Measurements from ENCODE around the gene IMPDH2. TPM values are rescaled to one million over a fixed set of nuclear protein-coding genes. Genes with fewer than 3 reads are reported as not detected.

Gene IMPDH2
- total and polyA plus RNA-seq, 2 donors (not counting 1 experiment from before 2014, with no cell fraction given): 187 to 448 TPM

GRCh38 chr3:48983096-48983495 is 46.1 kb downstream of the IMPDH2 start:
- H3K9me3 ChIP-seq (ENCODE audit: control insufficient read depth, insufficient read depth, low read depth, low read length): no peaks in the 10 kb centered on the region
- no peak overlapping the region for H3K27ac ChIP-seq (ENCODE audit: insufficient read depth, low read length)
- no peaks in the 10 kb centered on the region for H3K79me2 ChIP-seq (ENCODE audit: control insufficient read depth, insufficient read depth, low read length)
- no peak overlapping the region for H3K4me2 ChIP-seq (ENCODE audit: extremely low read depth, insufficient read depth, low read length)
- H3K36me3 ChIP-seq (ENCODE audit: control insufficient read depth, insufficient read depth, low read length): peaks cover 5% of the 10 kb centered on the region
- no peak overlapping the region for H3K9ac ChIP-seq (ENCODE audit: insufficient read depth, low read length)
- TF ChIP-seq EZH2 (IDR thresholded peaks at IDR 0.05; ENCODE audit: low read length, missing control alignments): no peak
- TF ChIP-seq, protein P1, sequence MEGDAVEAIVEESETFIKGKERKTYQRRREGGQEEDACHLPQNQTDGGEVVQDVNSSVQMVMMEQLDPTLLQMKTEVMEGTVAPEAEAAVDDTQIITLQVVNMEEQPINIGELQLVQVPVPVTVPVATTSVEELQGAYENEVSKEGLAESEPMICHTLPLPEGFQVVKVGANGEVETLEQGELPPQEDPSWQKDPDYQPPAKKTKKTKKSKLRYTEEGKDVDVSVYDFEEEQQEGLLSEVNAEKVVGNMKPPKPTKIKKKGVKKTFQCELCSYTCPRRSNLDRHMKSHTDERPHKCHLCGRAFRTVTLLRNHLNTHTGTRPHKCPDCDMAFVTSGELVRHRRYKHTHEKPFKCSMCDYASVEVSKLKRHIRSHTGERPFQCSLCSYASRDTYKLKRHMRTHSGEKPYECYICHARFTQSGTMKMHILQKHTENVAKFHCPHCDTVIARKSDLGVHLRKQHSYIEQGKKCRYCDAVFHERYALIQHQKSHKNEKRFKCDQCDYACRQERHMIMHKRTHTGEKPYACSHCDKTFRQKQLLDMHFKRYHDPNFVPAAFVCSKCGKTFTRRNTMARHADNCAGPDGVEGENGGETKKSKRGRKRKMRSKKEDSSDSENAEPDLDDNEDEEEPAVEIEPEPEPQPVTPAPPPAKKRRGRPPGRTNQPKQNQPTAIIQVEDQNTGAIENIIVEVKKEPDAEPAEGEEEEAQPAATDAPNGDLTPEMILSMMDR (conservative IDR thresholded peaks at IDR 0.05 in 1 of 2, IDR thresholded peaks at IDR 0.05 in 1 of 2; ENCODE audit: low read depth in 1 of 2, low read length in 2 of 2): no peak
- no peaks in the 10 kb centered on the region for H3K4me1 ChIP-seq (ENCODE audit: control insufficient read depth, extremely low read depth, insufficient read depth, low read length)
- H3K27me3 ChIP-seq (ENCODE audit: control insufficient read depth, insufficient read depth, low read length): no peaks in the 10 kb centered on the region
- no peak overlapping the region for H3K4me3 ChIP-seq (replicated peaks in 1 of 4; ENCODE audit: control extremely low read depth in 1 of 4, insufficient read depth in 1 of 4, low read depth in 3 of 4, low read length in 4 of 4)
- no peak for DNase-seq (ENCODE audit: low read depth in 2 of 2)
- no peaks in the 10 kb centered on the region for H4K20me1 ChIP-seq (ENCODE audit: control insufficient read depth, extremely low read depth, insufficient read depth, low read length)
- no peak overlapping the region for H2AFZ ChIP-seq (ENCODE audit: low read length)

- no peaks in the 10 kb centered on the region for H3K9me3 ChIP-seq (ENCODE audit: control insufficient read depth, insufficient read depth, low read depth, low read length)
- no peaks in the 10 kb centered on the region for H3K27me3 ChIP-seq (ENCODE audit: control insufficient read depth, insufficient read depth, low read length)
- no peak overlapping the region for H3K4me2 ChIP-seq (ENCODE audit: extremely low read depth, insufficient read depth, low read length)
- no peak overlapping the region for H3K27ac ChIP-seq (ENCODE audit: insufficient read depth, low read length)
- TF ChIP-seq, protein P1 (conservative IDR thresholded peaks at IDR 0.05 in 1 of 2, IDR thresholded peaks at IDR 0.05 in 1 of 2; ENCODE audit: low read depth in 1 of 2, low read length in 2 of 2): no peak
- no peak for TF ChIP-seq EZH2 (IDR thresholded peaks at IDR 0.05; ENCODE audit: low read length, missing control alignments)
- H3K36me3 ChIP-seq (ENCODE audit: control insufficient read depth, insufficient read depth, low read length): peaks cover 5% of the 10 kb centered on the region
- no peak overlapping the region for H3K4me3 ChIP-seq (replicated peaks in 1 of 4; ENCODE audit: control extremely low read depth in 1 of 4, insufficient read depth in 1 of 4, low read depth in 3 of 4, low read length in 4 of 4)
- H3K79me2 ChIP-seq (ENCODE audit: control insufficient read depth, insufficient read depth, low read length): no peaks in the 10 kb centered on the region
- no peak overlapping the region for H3K9ac ChIP-seq (ENCODE audit: insufficient read depth, low read length)
- DNase-seq (ENCODE audit: low read depth in 2 of 2): no peak
- no peaks in the 10 kb centered on the region for H3K4me1 ChIP-seq (ENCODE audit: control insufficient read depth, extremely low read depth, insufficient read depth, low read length)
- H4K20me1 ChIP-seq (ENCODE audit: control insufficient read depth, extremely low read depth, insufficient read depth, low read length): no peaks in the 10 kb centered on the region
- H2AFZ ChIP-seq (ENCODE audit: low read length): no peak overlapping the region
Measured at GRCh38 chr3:48982686-48983085, 46.5 kb downstream of the IMPDH2 start.

GRCh38 chr3:48982016-48982415 is 47.2 kb downstream of the IMPDH2 start:
- Histone ChIP-seq H3K27me3 (ENCODE audit: control insufficient read depth, insufficient read depth, low read length) (no peaks in the 10 kb centered on the region), H3K79me2 (ENCODE audit: control insufficient read depth, insufficient read depth, low read length) (no peaks in the 10 kb centered on the region), H3K36me3 (ENCODE audit: control insufficient read depth, insufficient read depth, low read length) (peaks cover 5% of the 10 kb centered on the region), H3K9ac (ENCODE audit: insufficient read depth, low read length) (no peak overlapping the region), H3K4me3 (replicated peaks in 1 of 4; ENCODE audit: control extremely low read depth in 1 of 4, insufficient read depth in 1 of 4, low read depth in 3 of 4, low read length in 4 of 4) (no peak overlapping the region), H3K4me2 (ENCODE audit: extremely low read depth, insufficient read depth, low read length) (no peak overlapping the region), H2AFZ (ENCODE audit: low read length) (no peak overlapping the region), H4K20me1 (ENCODE audit: control insufficient read depth, extremely low read depth, insufficient read depth, low read length) (no peaks in the 10 kb centered on the region), H3K4me1 (ENCODE audit: control insufficient read depth, extremely low read depth, insufficient read depth, low read length) (no peaks in the 10 kb centered on the region), H3K27ac (ENCODE audit: insufficient read depth, low read length) (no peak overlapping the region), H3K9me3 (ENCODE audit: control insufficient read depth, insufficient read depth, low read depth, low read length) (no peaks in the 10 kb centered on the region)
- TF ChIP-seq, protein P1 (conservative IDR thresholded peaks at IDR 0.05 in 1 of 2, IDR thresholded peaks at IDR 0.05 in 1 of 2; ENCODE audit: low read depth in 1 of 2, low read length in 2 of 2): no peak
- no peak for TF ChIP-seq EZH2 (IDR thresholded peaks at IDR 0.05; ENCODE audit: low read length, missing control alignments)
- DNase-seq (ENCODE audit: low read depth in 2 of 2): no peak
